Measurements from ENCODE around the gene TWSG1. TPM values are rescaled to one million over a fixed set of nuclear protein-coding genes. Genes with fewer than 3 reads are reported as not detected.

Gene TWSG1
- total and polyA plus RNA-seq, 2 of the 13 experiments (the other 11 are each of a cell fraction or from before 2014, with no cell fraction given), result 6.6 to 9.4 TPM

DNA sequence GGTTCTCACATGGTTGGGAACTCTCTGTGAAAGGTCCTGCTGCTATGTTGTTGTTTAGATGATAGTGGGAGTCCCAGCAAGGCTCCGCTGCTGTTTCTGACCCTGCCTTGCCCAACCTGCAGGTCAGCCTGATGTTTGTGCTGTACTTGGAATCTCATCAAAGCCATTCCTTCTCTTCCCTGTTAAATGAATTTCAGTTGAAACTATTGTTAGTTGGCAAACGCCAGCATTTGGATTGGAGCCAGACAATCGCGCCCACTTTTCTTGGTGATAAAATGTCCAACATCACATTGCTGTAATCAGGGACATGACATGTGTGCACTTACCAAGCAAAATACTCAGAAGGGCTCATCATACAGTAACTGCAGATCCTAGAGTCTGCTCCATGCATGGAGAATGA, 12.8 kb upstream of the TWSG1 start:
- Histone ChIP-seq H3K4me1 (ENCODE audit: insufficient read depth, low read length) (0 out of 2 replicates have a peak, but pooled peaks cover 10% of the 10 kb centered on the region), H3K9me3 (ENCODE audit: low read length) (no peaks in the 10 kb centered on the region), H2AFZ (ENCODE audit: low read length) (no peak overlapping the region), H3K4me2 (ENCODE audit: low read depth, low read length) (no peak overlapping the region), H3K4me3 (replicated peaks in 1 of 3; ENCODE audit: insufficient read depth in 1 of 3, low read depth in 2 of 3, low read length in 3 of 3) (no peak overlapping the region), H3K36me3 (replicated peaks in 1 of 2; ENCODE audit: control insufficient read depth in 1 of 2, insufficient read depth in 2 of 2, low read length in 2 of 2) (no peaks in the 10 kb centered on the region), H3K27ac (ENCODE audit: extremely low read length, insufficient read depth, low read length) (no peak overlapping the region), H3K79me2 (ENCODE audit: insufficient read depth, low read length) (no peaks in the 10 kb centered on the region), H3K9ac (ENCODE audit: insufficient read depth, low read depth, low read length) (no peak overlapping the region), H4K20me1 (ENCODE audit: insufficient read depth, low read length) (no peaks in the 10 kb centered on the region), H3K27me3 (ENCODE audit: control insufficient read depth in 1 of 2, insufficient read depth in 2 of 2, low read length in 2 of 2) (no peaks in the 10 kb centered on the region)
- in situ Hi-C loops (cut with HindIII; ENCODE audit: extremely low pct_ligation_motif_present, low pct_unique_long_range_greater_than_20kb), result no loop called here
- ATAC-seq (no peak), FAIRE-seq (no peak), DNase-seq (ENCODE audit: low spot score) (no peak)
- ChIA-PET CTCF (ENCODE audit: low intra/inter-chr PET ratio, low total read pairs) (no interaction called here), POLR2A (no interaction called here)
- WGBS (ENCODE audit: low lambda C conversion rate), result 37% methylated on average over 4 of the region's 4 CpGs
- no TSS peak for BruUV-seq (replicated peaks)
- intact Hi-C loops (cut with micrococcal nuclease; ENCODE audit: unreplicated experiment), result no loop called here
- no peak for TF ChIP-seq RAD51 (IDR thresholded peaks at IDR 0.05; ENCODE audit: borderline replicate concordance)
- TF ChIP-seq, protein P1, sequence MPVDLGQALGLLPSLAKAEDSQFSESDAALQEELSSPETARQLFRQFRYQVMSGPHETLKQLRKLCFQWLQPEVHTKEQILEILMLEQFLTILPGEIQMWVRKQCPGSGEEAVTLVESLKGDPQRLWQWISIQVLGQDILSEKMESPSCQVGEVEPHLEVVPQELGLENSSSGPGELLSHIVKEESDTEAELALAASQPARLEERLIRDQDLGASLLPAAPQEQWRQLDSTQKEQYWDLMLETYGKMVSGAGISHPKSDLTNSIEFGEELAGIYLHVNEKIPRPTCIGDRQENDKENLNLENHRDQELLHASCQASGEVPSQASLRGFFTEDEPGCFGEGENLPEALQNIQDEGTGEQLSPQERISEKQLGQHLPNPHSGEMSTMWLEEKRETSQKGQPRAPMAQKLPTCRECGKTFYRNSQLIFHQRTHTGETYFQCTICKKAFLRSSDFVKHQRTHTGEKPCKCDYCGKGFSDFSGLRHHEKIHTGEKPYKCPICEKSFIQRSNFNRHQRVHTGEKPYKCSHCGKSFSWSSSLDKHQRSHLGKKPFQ (CRISPR knock-in tag; IDR thresholded peaks at IDR 0.05; ENCODE audit: insufficient replicate concordance), result no peak
- no peak for TF ChIP-seq ZNF549 (CRISPR knock-in tag; IDR thresholded peaks at IDR 0.05)
- TF ChIP-seq, protein P2, sequence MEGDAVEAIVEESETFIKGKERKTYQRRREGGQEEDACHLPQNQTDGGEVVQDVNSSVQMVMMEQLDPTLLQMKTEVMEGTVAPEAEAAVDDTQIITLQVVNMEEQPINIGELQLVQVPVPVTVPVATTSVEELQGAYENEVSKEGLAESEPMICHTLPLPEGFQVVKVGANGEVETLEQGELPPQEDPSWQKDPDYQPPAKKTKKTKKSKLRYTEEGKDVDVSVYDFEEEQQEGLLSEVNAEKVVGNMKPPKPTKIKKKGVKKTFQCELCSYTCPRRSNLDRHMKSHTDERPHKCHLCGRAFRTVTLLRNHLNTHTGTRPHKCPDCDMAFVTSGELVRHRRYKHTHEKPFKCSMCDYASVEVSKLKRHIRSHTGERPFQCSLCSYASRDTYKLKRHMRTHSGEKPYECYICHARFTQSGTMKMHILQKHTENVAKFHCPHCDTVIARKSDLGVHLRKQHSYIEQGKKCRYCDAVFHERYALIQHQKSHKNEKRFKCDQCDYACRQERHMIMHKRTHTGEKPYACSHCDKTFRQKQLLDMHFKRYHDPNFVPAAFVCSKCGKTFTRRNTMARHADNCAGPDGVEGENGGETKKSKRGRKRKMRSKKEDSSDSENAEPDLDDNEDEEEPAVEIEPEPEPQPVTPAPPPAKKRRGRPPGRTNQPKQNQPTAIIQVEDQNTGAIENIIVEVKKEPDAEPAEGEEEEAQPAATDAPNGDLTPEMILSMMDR (CRISPR knock-in tag; IDR thresholded peaks at IDR 0.05), result no peak

- H3K36me3 ChIP-seq (replicated peaks in 1 of 2; ENCODE audit: control insufficient read depth in 1 of 2, insufficient read depth in 2 of 2, low read length in 2 of 2), result no peaks in the 10 kb centered on the region
- no TSS peak for BruUV-seq (replicated peaks)
- TF ChIP-seq ZBTB46 (CRISPR knock-in tag; IDR thresholded peaks at IDR 0.05; ENCODE audit: borderline replicate concordance) (no peak), JUN (CRISPR knock-in tag; IDR thresholded peaks at IDR 0.05) (no peak), ATRX (CRISPR knock-in tag; IDR thresholded peaks at IDR 0.05; ENCODE audit: borderline replicate concordance) (no peak), ZNF292 (CRISPR knock-in tag; IDR thresholded peaks at IDR 0.05; ENCODE audit: borderline replicate concordance, low read depth) (no peak)
- DNase-seq (ENCODE audit: low spot score), result no peak
- no peak overlapping the region for H3K9ac ChIP-seq (ENCODE audit: insufficient read depth, low read depth, low read length)
- FAIRE-seq, result no peak
- no peaks in the 10 kb centered on the region for H4K20me1 ChIP-seq (ENCODE audit: insufficient read depth, low read length)
- H3K27ac ChIP-seq (ENCODE audit: extremely low read length, insufficient read depth, low read length), result no peak overlapping the region
- 41% methylated on average over 2 of the region's 2 CpGs for WGBS (ENCODE audit: low lambda C conversion rate)
- H3K4me3 ChIP-seq (replicated peaks in 1 of 3; ENCODE audit: insufficient read depth in 1 of 3, low read depth in 2 of 3, low read length in 3 of 3), result no peak overlapping the region
- in situ Hi-C loops (cut with HindIII; ENCODE audit: extremely low pct_ligation_motif_present, low pct_unique_long_range_greater_than_20kb), result no loop called here
- H3K4me1 ChIP-seq (ENCODE audit: insufficient read depth, low read length), result 0 out of 2 replicates have a peak, but pooled peaks cover 10% of the 10 kb centered on the region
- H3K79me2 ChIP-seq (ENCODE audit: insufficient read depth, low read length), result no peaks in the 10 kb centered on the region
- ChIA-PET CTCF (ENCODE audit: low intra/inter-chr PET ratio, low total read pairs) (no interaction called here), POLR2A (no interaction called here)
- H3K4me2 ChIP-seq (ENCODE audit: low read depth, low read length), result no peak overlapping the region
- H3K27me3 ChIP-seq (ENCODE audit: control insufficient read depth in 1 of 2, insufficient read depth in 2 of 2, low read length in 2 of 2), result no peaks in the 10 kb centered on the region
- intact Hi-C loops (cut with micrococcal nuclease; ENCODE audit: unreplicated experiment), result no loop called here
- no peak overlapping the region for H2AFZ ChIP-seq (ENCODE audit: low read length)
- no peaks in the 10 kb centered on the region for H3K9me3 ChIP-seq (ENCODE audit: low read length)
- no peak for ATAC-seq
These were observed 11.8 kb upstream of the TWSG1 start for GRCh38 chr18:9322744-9323143.

Data from HepG2 (cell line).